NCI-H82 treated with DMSO at 0.1 percent for 48 hours (cell line): ENCODE data around the gene TTC13.
"Not testable (repeated sequence)": the region's sequence is repeated elsewhere in the genome, so short reads cannot be mapped to it uniquely, and the experiment has no call there.

Experiments used
- DNase-seq: peaks from one replicate; lab custom pipeline; 2025; ENCODE audit not compliant: unreplicated experiment; lab: John Stamatoyannopoulos, UW

Gene TTC13

GRCh38 chr1:230992100-230992774 is 13.6 kb upstream of the TTC13 start:
- no peak for DNase-seq

GRCh38 chr1:230987448-230987847 is 8.8 kb upstream of the TTC13 start:
- no peak for DNase-seq

GRCh38 chr1:230986976-230987375 is 8.3 kb upstream of the TTC13 start:
- DNase-seq: no peak

- DNase-seq: no peak
Observed at GRCh38 chr1:230985711-230986110, 7.0 kb upstream of the TTC13 start.

- not testable (repeated sequence) for DNase-seq
Observed at GRCh38 chr1:230984622-230985515, 6.2 kb upstream of the TTC13 start.

GRCh38 chr1:230983811-230984210 is 5.2 kb upstream of the TTC13 start:
- DNase-seq: no peak

GRCh38 chr1:230982696-230983095 is 4.0 kb upstream of the TTC13 start:
- DNase-seq: no peak

- no peak for DNase-seq
Observed at GRCh38 chr1:230979952-230980351, 1.3 kb upstream of the TTC13 start.

GRCh38 chr1:230979389-230979716 is 692 bp upstream of the TTC13 start:
- DNase-seq: no peak

GRCh38 chr1:230977761-230978490 is 735 bp downstream of the TTC13 start:
- DNase-seq: no peak

GRCh38 chr1:230976825-230977747 is 1.6 kb downstream of the TTC13 start:
- DNase-seq: no peak

GRCh38 chr1:230976360-230976759 is 2.3 kb downstream of the TTC13 start:
- no peak for DNase-seq

GRCh38 chr1:230975636-230976035 is 3.0 kb downstream of the TTC13 start:
- DNase-seq: no peak

GRCh38 chr1:230972855-230973271 is 5.8 kb downstream of the TTC13 start:
- DNase-seq: no peak

- DNase-seq: no peak
Observed at GRCh38 chr1:230971771-230972170, 6.9 kb downstream of the TTC13 start.

- no peak for DNase-seq
Observed at GRCh38 chr1:230970432-230970831, 8.2 kb downstream of the TTC13 start.

- no peak for DNase-seq
Observed at GRCh38 chr1:230966358-230966873, 12.2 kb downstream of the TTC13 start.

GRCh38 chr1:230965535-230965934 is 13.1 kb downstream of the TTC13 start:
- no peak for DNase-seq

GRCh38 chr1:230964896-230965295 is 13.8 kb downstream of the TTC13 start:
- DNase-seq: no peak

GRCh38 chr1:230958370-230958769 is 20.3 kb downstream of the TTC13 start:
- DNase-seq: no peak
